Activated CD4-positive, alpha-beta T cell treated with anti-CD3 and anti-CD28 coated beads, Interleukin-2, amount 50 U/mL, for 16 hours (primary cell): ENCODE measurements around the gene TRMT2B.
"Not testable (repeated sequence)": the region's sequence is repeated elsewhere in the genome, so short reads cannot be mapped to it uniquely, and the experiment has no call there.

ENCODE experiments used
- DNase-seq: peaks from one replicate; pipeline ENCODE4 v3.0.0-alpha.2; 2020

Gene TRMT2B

DNA sequence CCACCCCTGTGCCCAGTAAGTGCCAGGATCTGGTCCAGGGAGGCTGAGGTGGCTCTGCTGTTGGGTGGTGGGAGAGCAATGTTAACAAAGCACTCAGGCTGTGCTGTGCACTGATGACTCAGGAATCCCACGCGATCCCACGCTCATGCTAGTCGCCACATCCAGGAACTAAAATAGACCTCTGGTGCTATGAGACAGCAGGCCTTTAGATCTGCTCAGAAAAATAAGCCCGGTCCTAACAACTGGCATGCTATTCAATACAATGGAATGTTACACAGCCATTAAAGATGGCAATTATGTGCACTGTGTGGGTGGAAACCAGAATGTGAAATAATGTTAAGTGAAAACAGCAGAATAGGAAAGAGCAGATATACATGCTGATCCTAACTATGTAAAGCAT is 56.4 kb downstream of the TRMT2B start:
- DNase-seq, result peak; percentile 16

DNA sequence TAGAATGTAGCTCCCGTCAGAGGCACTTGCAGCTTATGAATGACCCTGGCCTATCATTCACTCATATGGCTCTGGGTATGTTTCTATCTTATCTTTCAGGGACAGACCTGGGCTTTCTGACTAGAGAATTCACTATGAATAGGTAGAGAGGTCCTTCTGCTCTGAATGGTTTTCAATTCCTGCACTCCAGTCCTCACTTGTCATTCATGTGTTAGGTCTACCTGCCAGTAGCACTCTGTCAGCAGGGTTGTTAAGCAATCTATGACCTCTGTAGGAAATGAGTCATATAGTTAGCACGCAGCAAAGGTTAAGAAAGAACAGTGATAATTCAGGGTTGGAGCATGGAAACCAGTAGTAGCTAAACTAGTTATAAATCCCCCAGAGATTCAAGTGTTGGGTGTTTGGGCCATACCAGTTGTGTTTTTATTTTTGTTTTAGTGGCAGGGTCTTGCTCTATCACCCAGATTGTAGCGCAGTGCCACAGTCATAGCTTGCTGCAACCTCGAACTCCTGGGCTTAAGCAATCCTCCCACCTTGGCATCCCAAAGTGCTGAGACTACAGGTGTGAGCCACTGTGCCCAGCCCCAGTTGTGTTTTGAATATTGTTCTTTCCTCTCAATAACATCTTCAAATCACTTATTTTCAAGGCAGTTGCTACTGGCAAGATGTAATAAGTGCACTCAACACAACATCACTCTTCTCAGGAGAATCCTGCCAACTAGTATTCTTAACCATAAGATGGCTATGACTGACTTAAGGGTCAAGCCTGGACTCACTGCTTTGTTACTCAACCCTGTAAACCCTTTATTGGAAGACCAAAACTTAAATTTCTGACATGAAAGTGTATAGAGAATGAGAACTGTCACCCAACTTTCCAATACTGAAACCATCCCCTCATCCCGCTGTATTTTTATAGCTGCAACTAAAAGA is 57.3 kb downstream of the TRMT2B start:
- peak; percentile 75 for DNase-seq

DNA sequence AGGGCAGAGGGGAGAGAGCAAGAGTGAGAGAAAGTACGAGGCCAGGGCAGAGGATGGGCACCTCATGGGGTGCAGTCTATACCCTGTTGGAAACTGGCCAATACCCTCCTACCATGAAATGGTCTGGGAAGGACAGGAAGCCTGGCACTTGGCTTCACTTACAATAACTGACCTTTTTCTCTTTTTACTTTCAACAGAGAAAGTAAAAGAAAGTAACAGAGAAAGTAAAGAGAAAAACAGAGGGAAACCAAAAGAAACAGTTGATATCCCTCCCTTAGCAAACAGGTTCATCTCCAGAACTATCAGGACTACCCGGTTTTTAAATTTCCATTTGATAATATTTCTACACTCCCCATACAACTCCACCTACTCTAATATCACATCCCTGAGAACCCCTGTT is 61.8 kb downstream of the TRMT2B start:
- no peak for DNase-seq

DNA sequence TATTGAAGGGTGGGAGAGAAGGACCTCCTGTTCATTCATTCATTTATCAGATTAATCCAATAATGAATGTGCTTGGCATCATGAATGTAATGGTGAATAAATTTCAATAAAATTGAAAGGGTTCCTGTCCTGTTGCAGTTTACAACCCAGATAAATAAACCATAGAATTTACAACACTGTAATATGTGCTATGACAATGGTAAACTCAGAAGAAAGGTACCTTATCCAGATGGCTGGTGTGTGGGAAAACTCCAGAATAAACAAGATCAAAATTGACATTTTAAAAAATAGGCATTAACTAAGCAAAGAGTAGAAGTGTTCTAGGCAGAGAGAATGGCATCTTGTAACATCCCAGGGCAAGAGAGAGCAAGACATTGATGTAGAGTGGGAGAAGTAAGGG is 67.1 kb downstream of the TRMT2B start:
- DNase-seq, result no peak

DNA sequence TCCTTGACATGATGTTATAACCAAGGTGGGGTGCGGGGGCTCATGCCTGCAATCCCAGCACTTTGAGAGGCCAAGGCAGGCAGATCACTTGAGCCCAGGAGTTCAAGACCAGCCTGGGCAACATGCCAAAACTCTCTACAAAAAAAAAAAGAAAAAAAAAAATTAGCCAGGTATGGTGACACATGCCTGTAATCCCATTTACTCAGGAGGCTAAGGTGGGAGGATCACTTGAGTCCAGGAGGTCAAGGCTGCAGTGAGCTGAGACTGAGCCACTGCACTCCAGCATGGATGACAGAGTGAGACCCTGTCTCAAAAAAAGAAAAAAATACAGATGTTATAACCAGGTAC is 70.4 kb downstream of the TRMT2B start:
- not testable (repeated sequence) for DNase-seq

DNA sequence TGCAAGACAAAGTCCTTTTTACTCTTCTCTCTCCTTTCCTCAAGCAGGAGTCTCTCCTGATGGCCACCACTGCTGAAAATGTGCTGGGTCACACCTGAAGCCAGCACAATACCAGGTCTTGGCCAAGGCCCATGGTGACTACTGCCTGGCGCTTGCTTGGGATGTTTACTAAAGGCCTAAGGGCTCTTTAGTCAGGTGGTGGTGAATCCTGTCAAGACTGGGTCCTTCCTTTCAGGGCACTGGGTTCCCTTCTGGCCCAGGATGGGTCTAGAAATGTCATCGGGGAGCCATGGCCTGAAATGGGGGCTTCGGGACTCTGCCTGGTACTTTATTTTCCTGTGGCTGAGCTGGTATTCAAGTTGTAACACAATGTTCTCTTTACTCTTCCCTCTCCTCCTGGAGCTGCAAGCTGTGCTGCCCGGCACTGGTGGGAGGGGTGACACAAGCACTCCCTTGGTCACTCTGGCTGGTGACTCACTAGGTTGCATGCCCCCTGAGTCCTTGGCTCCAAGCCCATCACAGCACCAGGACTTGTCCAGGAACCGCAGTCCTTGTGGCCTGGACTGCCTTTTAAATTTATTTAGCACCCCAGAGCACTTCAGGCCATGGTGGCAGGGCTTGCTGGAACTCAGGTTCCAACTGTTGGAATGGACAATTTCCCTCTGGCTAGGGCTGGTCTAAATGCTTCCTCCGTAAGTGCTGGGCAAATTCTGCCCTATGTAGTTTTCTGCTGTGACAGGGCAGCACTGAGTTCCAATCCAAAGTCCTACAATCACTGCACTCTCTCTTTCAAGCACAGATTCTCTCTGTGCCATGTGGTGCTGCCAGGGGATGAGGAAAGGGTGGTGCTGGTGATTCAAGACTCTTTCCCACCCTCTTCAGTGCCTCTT is 71.1 kb downstream of the TRMT2B start:
- no peak for DNase-seq

DNA sequence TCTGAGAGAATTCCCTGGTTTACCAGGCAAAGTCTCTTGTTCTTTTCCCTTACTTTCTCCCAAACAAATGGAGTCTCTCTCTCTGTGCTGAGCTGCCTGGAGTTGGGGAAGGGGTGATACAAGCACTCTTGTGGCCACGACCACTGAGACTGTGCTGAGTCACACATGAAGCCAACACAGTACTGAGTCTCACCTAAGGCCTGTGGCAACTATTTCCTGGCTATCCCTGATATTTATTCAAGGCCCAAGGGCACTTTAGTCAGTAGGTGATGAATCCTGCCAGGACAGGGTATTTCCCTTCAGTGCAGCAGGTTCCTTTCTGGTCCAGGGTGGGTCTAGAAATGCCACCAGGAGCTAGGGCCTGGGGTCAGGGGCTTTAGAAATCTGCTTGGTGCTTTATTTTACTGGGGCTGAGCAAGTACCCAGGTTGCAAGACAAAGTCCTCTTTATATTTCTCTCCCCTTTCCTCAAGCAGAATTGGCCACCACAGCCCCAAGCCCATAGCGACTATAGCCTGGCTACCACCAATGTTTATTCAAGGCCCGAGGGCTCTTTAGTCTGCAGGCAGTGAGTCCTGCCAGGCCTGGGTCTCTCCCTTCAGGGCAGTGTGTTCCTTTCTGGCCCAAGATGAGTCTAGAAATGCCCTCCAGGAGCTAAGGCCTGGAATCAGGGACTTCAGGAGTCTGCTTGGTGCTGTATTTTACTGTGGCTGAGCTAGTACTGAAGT is 71.9 kb downstream of the TRMT2B start:
- peak; percentile 16 for DNase-seq

DNA sequence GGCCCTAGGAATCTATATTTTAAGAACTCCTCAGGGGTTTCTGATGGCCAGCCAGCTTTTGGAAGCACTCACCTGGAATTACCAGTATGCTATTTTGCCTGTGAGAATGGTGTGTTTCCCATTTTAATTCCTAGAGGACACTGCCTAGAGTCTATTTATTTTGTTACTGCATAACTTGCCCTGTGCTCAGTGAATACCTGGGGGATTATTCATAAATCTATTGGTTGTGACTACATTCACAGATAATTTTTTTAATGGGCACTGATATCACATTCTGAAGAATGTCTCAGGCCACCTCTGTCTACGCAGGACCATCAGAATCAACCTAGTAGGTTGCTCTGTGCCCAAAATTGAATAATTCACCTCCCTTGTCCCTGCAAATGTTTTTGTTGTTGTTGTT is 75.7 kb downstream of the TRMT2B start:
- no peak for DNase-seq

DNA sequence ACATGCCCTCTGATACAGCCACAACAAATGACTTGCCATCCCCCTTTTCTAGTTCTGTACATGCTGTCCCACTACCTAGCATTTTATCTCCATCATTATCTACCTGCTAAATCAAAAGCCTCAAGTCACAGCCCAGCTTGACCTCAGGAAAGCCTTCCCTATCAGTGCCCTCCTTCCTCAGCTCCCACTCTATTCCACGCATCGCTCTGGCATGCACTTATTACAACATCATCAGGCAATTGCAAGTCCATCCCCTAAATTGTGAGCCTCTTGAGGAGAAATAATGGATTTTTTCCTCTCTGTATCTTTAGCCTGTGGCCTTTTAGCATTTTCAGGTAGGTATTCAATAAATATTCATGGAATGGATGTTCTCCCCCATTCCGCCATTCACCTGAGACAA is 76.7 kb downstream of the TRMT2B start:
- no peak for DNase-seq

DNA sequence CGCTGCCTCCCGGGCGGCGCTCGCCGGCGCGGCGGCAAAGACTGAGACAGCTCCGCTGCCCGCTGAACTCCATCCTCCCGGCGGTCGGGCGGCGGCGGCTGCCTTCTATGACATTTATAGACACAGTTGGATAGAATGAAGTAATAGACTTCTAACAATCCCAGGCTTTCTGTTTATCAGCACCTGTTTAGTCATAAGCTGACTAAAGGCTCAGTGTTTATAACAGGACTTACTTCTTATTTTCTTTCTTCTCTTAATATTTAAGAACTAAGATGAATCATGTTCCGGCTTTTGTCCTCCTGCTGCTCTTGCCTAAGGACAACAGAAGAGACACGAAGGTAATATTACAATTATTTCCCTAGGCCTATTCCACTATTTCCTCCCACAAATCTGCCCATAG is 78.5 kb downstream of the TRMT2B start:
- no peak for DNase-seq

DNA sequence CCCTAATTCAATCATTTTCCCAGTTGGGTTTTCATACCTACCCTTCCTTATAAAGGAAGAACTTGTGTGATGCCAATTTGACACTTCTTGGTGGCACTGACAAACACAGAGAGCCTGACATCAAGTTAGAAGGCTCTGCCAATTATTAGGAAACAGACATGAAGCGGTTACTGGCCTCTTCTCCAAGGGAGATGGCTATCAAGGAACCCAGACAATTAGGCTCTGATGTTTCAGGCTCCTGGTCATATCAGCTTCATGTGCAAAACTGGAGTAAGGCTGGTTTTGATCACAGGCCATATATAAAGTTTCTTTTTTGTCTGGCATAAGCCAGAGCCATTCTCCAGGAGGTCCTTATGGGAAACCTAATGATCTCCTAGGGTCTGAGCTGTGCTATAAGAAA is 82.0 kb downstream of the TRMT2B start:
- DNase-seq, result no peak

DNA sequence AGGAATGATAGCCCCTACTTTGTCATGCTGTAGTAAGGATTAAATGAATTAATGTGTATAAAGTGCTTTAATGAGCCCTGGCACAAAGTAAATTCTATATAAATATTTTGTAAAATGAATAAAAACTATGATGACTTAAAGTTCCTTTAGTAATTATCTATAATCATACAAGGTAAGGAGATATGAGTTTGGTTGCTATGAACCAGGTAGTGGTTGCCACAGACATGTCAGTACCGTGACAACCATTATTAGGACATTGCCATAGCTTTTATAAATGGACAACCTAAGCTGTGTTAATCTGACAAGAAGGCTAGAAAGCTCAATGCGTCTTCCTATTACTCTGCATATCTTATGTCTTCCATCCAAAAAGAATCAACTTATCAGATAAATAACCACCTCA is 82.5 kb downstream of the TRMT2B start, which contains the start of gene ARL13A:
Gene ARL13A (plus strand): TSS at position 301 of the 400 bp plus-strand sequence. CDS start 3,982 bp downstream, outside the sequence.
- DNase-seq, result no peak

DNA sequence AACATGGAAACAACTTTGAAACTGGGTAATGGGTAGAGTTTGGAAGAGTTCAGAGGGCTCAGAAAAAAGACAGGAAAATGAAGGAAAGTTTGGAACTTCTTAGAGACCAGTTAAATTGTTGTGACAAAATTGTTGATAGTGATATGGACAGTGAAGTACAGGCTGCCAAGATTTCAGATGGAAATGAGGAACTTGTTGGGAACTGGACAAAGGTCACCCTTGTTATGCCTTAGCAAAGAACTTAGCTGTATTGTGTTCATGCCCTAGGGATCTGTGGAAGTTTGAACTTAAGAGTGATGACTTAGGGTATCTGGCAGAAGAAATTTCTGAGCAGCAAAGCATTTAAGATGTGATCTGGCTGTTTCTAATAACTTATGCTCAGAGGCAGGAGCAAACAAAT is 87.5 kb downstream of the TRMT2B start:
- DNase-seq, result no peak

DNA sequence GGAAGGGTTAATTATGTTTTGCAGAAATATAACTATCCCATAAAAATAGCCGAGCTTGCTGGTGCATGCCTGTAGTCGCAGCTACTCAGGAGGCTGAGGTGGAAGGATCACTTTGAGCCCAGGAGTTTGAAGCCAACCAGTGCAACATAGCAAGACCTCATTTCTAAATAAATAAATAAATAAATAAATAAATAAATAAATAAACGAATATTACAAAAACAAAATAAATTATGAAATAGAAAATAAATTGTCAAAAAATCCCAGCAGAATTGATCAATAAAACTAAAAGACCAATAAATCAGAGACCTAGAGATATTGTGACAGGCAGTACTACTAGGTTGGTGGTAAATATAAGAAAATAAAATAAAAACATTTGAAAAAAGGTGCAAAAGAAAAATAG is 89.1 kb downstream of the TRMT2B start:
- DNase-seq, result no peak
